SJCRH30 (cell line): ENCODE measurements around the gene RPL32. TPM values are rescaled to one million over a fixed set of nuclear protein-coding genes. Genes with fewer than 3 reads are reported as not detected.
"Not testable (repeated sequence)": the region's sequence is repeated elsewhere in the genome, so short reads cannot be mapped to it uniquely, and the experiment has no call there.

ENCODE experiments used
- DNase-seq, 2 experiments: peaks; one replicate each; pipeline ENCODE4 v3.0.0-alpha.2; 2015 to 2020
- H3K27ac ChIP-seq: fragments of 250-450 bp; sonication (Bioruptor Pico); 2 replicates; pipeline ENCODE4 v1.5.1; 2020; ENCODE audit warnings: mild to moderate bottlenecking, moderate library complexity
- H3K27me3 ChIP-seq: fragments of 250-450 bp; sonication (Bioruptor Pico); 2 replicates; pipeline ENCODE4 v1.5.1; 2020; ENCODE audit warnings: mild to moderate bottlenecking, moderate library complexity
- H3K36me3 ChIP-seq: fragments of 250-450 bp; sonication (Bioruptor Pico); 2 replicates; pipeline ENCODE4 v1.5.1; 2020; ENCODE audit warnings: mild to moderate bottlenecking, moderate library complexity
- H3K4me1 ChIP-seq: fragments of 250-450 bp; sonication (Bioruptor Pico); 2 replicates; pipeline ENCODE4 v1.5.1; 2020; ENCODE audit warnings: mild to moderate bottlenecking, moderate library complexity
- H3K4me3 ChIP-seq: fragments of 250-450 bp; sonication (Bioruptor Pico); 2 replicates; pipeline ENCODE4 v1.5.1; 2020; ENCODE audit warnings: mild to moderate bottlenecking, moderate library complexity
- H3K9me3 ChIP-seq: fragments of 250-450 bp; sonication (Bioruptor Pico); replicated peaks from 2 replicates; pipeline ENCODE4 v1.5.1; 2020; ENCODE audit warnings: mild to moderate bottlenecking, moderate library complexity
- total RNA-seq: library from RNA; depleted of rRNA; stranded (reverse); fragments of >200 nt; shearing (Covaris generic); gene quantifications from 2 replicates; pipeline ENCODE4 v1.2.3, GENCODE V29; 2014

The RPL32 gene
- total RNA-seq, 1 experiment from 2014 or later: 3,652 TPM

- no peaks in the 10 kb centered on the region for H3K36me3 ChIP-seq
- peaks cover 4% of the 10 kb centered on the region for H3K27me3 ChIP-seq
- H3K4me1 ChIP-seq: no peaks in the 10 kb centered on the region
- no peaks in the 10 kb centered on the region for H3K9me3 ChIP-seq
- no peak overlapping the region for H3K27ac ChIP-seq
- no peak overlapping the region for H3K4me3 ChIP-seq
- no peak for DNase-seq
Measured at GRCh38 chr3:12875857-12876836, 34.8 kb upstream of the RPL32 start.

GRCh38 chr3:12871404-12871983 lies 30.1 kb upstream of the RPL32 start:
- DNase-seq: no peak
- no peaks in the 10 kb centered on the region for H3K36me3 ChIP-seq
- no peak overlapping the region for H3K4me3 ChIP-seq
- H3K27ac ChIP-seq: no peak overlapping the region
- no peaks in the 10 kb centered on the region for H3K9me3 ChIP-seq
- peaks cover 4% of the 10 kb centered on the region; the same call in 1 of the 2 replicates for H3K27me3 ChIP-seq
- H3K4me1 ChIP-seq: peaks cover 4% of the 10 kb centered on the region

- Histone ChIP-seq H3K27me3 (peaks cover 4% of the 10 kb centered on the region; the same call in 1 of the 2 replicates), H3K27ac (no peak overlapping the region), H3K4me1 (peaks cover 4% of the 10 kb centered on the region), H3K36me3 (no peaks in the 10 kb centered on the region), H3K9me3 (no peaks in the 10 kb centered on the region), H3K4me3 (no peak overlapping the region)
- no peak for DNase-seq
Measured at GRCh38 chr3:12870942-12871341, 29.6 kb upstream of the RPL32 start.

- H3K4me3 ChIP-seq: no peak overlapping the region
- no peak overlapping the region for H3K27ac ChIP-seq
- H3K36me3 ChIP-seq: no peaks in the 10 kb centered on the region
- peaks cover 4% of the 10 kb centered on the region; the same call in 1 of the 2 replicates for H3K27me3 ChIP-seq
- no peaks in the 10 kb centered on the region for H3K9me3 ChIP-seq
- peaks cover 4% of the 10 kb centered on the region for H3K4me1 ChIP-seq
- peak; percentile 80 to 82 for DNase-seq
Measured at GRCh38 chr3:12869035-12869621, 27.8 kb upstream of the RPL32 start.

GRCh38 chr3:12868039-12869034 lies 27.0 kb upstream of the RPL32 start:
- peaks cover 4% of the 10 kb centered on the region; the same call in 1 of the 2 replicates for H3K27me3 ChIP-seq
- H3K4me3 ChIP-seq: no peak overlapping the region
- H3K9me3 ChIP-seq: no peaks in the 10 kb centered on the region
- H3K27ac ChIP-seq: no peak overlapping the region
- DNase-seq: peak; percentile 80 to 92
- H3K36me3 ChIP-seq: no peaks in the 10 kb centered on the region
- H3K4me1 ChIP-seq: peaks cover 4% of the 10 kb centered on the region

GRCh38 chr3:12866836-12867235 lies 25.5 kb upstream of the RPL32 start:
- H3K36me3 ChIP-seq: no peaks in the 10 kb centered on the region
- H3K4me3 ChIP-seq: no peak overlapping the region
- no peak for DNase-seq
- no peak overlapping the region for H3K27ac ChIP-seq
- H3K9me3 ChIP-seq: no peaks in the 10 kb centered on the region
- H3K27me3 ChIP-seq: no peaks in the 10 kb centered on the region
- H3K4me1 ChIP-seq: peaks cover 4% of the 10 kb centered on the region

GRCh38 chr3:12865271-12865670 lies 23.9 kb upstream of the RPL32 start:
- H3K27ac ChIP-seq: no peak overlapping the region
- no peak overlapping the region for H3K4me3 ChIP-seq
- H3K27me3 ChIP-seq: peaks cover 3% of the 10 kb centered on the region; the same call in 1 of the 2 replicates
- H3K4me1 ChIP-seq: peaks cover 4% of the 10 kb centered on the region
- no peak for DNase-seq
- H3K9me3 ChIP-seq: no peaks in the 10 kb centered on the region
- H3K36me3 ChIP-seq: no peaks in the 10 kb centered on the region

GRCh38 chr3:12862387-12862786 lies 21.0 kb upstream of the RPL32 start:
- no peak overlapping the region for H3K27ac ChIP-seq
- H3K27me3 ChIP-seq: peaks cover 6% of the 10 kb centered on the region; the same call in 1 of the 2 replicates
- no peaks in the 10 kb centered on the region for H3K36me3 ChIP-seq
- no peaks in the 10 kb centered on the region for H3K9me3 ChIP-seq
- no peak for DNase-seq
- H3K4me3 ChIP-seq: no peak overlapping the region
- H3K4me1 ChIP-seq: no peaks in the 10 kb centered on the region

- no peak overlapping the region for H3K4me3 ChIP-seq
- H3K27me3 ChIP-seq: peaks cover 13% of the 10 kb centered on the region; the same call in 1 of the 2 replicates
- no peak overlapping the region for H3K27ac ChIP-seq
- no peaks in the 10 kb centered on the region for H3K36me3 ChIP-seq
- no peak for DNase-seq
- no peaks in the 10 kb centered on the region for H3K4me1 ChIP-seq
- H3K9me3 ChIP-seq: no peaks in the 10 kb centered on the region
Measured at GRCh38 chr3:12861611-12862010, 20.2 kb upstream of the RPL32 start.

- Histone ChIP-seq H3K4me3 (no peak overlapping the region), H3K36me3 (no peaks in the 10 kb centered on the region), H3K4me1 (no peaks in the 10 kb centered on the region), H3K27me3 (peaks cover 13% of the 10 kb centered on the region; the same call in 1 of the 2 replicates), H3K27ac (no peak overlapping the region), H3K9me3 (no peaks in the 10 kb centered on the region)
- no peak for DNase-seq
Measured at GRCh38 chr3:12859840-12860239, 18.5 kb upstream of the RPL32 start.

GRCh38 chr3:12856626-12857025 lies 15.3 kb upstream of the RPL32 start:
- H3K9me3 ChIP-seq: no peaks in the 10 kb centered on the region
- H3K4me3 ChIP-seq: no peak overlapping the region
- no peak for DNase-seq
- no peaks in the 10 kb centered on the region for H3K4me1 ChIP-seq
- H3K27me3 ChIP-seq: peaks cover 13% of the 10 kb centered on the region; the same call in 1 of the 2 replicates
- no peak overlapping the region for H3K27ac ChIP-seq
- no peaks in the 10 kb centered on the region for H3K36me3 ChIP-seq

- Histone ChIP-seq H3K36me3 (no peaks in the 10 kb centered on the region), H3K4me1 (no peaks in the 10 kb centered on the region), H3K27me3 (peaks cover 10% of the 10 kb centered on the region; the same call in 1 of the 2 replicates), H3K4me3 (no peak overlapping the region), H3K27ac (no peak overlapping the region), H3K9me3 (no peaks in the 10 kb centered on the region)
- DNase-seq: no peak
Measured at GRCh38 chr3:12854565-12854964, 13.2 kb upstream of the RPL32 start.

GRCh38 chr3:12853847-12854246 lies 12.5 kb upstream of the RPL32 start:
- H3K36me3 ChIP-seq, DNase-seq, H3K27me3 ChIP-seq, H3K4me3 ChIP-seq, H3K27ac ChIP-seq, H3K4me1 ChIP-seq, H3K9me3 ChIP-seq: not testable (repeated sequence)

GRCh38 chr3:12852201-12852600 lies 10.8 kb upstream of the RPL32 start:
- Histone ChIP-seq H3K4me1 (no peaks in the 10 kb centered on the region), H3K4me3 (no peak overlapping the region), H3K9me3 (no peaks in the 10 kb centered on the region), H3K27me3 (0 out of 2 replicates have a peak, but pooled peaks cover 5% of the 10 kb centered on the region), H3K36me3 (no peaks in the 10 kb centered on the region), H3K27ac (no peak overlapping the region)
- DNase-seq: no peak
